ENCODE measurements around the gene ADH5. TPM values are rescaled to one million over a fixed set of nuclear protein-coding genes. Genes with fewer than 3 reads are reported as not detected.

ADH5 gene
- total RNA-seq, 4 donors from 2014 or later, result 55.1 to 94.3 (median 68.5) TPM

DNA sequence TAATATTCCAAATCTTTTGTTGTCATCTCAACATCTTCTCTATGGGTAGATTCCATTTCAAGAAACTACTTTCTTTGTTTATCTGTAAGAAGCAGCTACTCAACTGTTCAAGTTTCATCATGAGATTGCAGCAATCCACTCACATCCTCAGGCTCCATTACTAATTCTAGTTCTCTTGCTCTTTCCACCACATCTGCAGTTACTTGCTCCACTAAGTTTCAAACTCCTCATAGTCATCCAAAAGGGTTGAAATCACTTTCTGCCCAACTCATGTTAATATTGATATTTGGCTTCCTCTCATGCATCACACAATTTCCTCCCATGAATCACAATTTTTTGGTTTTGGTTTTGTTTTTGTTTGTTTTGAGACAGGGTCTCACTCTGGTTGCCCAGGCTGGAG is 35.7 kb downstream of the ADH5 start:
- TF ChIP-seq POLR2A (IDR thresholded peaks at IDR 0.05), result no peak
- TF ChIP-seq, protein P1, sequence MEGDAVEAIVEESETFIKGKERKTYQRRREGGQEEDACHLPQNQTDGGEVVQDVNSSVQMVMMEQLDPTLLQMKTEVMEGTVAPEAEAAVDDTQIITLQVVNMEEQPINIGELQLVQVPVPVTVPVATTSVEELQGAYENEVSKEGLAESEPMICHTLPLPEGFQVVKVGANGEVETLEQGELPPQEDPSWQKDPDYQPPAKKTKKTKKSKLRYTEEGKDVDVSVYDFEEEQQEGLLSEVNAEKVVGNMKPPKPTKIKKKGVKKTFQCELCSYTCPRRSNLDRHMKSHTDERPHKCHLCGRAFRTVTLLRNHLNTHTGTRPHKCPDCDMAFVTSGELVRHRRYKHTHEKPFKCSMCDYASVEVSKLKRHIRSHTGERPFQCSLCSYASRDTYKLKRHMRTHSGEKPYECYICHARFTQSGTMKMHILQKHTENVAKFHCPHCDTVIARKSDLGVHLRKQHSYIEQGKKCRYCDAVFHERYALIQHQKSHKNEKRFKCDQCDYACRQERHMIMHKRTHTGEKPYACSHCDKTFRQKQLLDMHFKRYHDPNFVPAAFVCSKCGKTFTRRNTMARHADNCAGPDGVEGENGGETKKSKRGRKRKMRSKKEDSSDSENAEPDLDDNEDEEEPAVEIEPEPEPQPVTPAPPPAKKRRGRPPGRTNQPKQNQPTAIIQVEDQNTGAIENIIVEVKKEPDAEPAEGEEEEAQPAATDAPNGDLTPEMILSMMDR (IDR thresholded peaks at IDR 0.05), result no peak
- no peak overlapping the region for H3K4me3 ChIP-seq (ENCODE audit: low read depth, poor library complexity, severe bottlenecking)
- no peak for DNase-seq (ENCODE audit: low spot score in 2 of 2)

DNA sequence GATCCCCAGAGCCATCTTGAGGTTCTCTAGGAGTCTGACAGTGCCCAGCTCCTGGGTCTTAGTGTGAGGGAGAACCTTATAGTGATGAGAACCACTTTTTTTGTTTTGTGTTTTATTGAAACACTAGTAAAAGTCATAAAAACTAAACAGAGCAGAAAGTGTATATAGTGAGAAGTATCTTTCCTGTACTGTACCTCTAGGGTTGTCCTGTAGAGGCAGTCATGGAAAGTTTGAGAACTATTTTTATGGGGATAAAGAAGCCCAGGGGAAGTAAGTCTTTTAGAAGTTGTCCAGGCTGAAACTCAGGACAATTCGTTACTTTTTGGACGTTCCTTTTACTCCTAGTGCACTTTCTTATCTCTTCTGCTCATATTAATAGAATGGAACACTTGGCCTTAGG is 40.9 kb downstream of the ADH5 start:
- TF ChIP-seq, protein P1 (IDR thresholded peaks at IDR 0.05), result no peak
- no peak for TF ChIP-seq POLR2A (IDR thresholded peaks at IDR 0.05)
- 91 to 98% methylated on average over 2 of the region's 2 CpGs for WGBS, 2 donors
- intact Hi-C loops (cut with DNase I; ENCODE audit: low total_unique reads), result no loop called here
- DNase-seq (ENCODE audit: low spot score in 2 of 2), result no peak
- H3K4me3 ChIP-seq (ENCODE audit: low read depth, poor library complexity, severe bottlenecking), result no peak overlapping the region

More for the DNA sequence above, 35.7 kb downstream of the ADH5 start:
- intact Hi-C loops (cut with DNase I; ENCODE audit: low total_unique reads), result loop anchor here (10.0 kb wide), 1 partner anchor 588 kb away; no protein-coding TSS in a partner anchor

DNA sequence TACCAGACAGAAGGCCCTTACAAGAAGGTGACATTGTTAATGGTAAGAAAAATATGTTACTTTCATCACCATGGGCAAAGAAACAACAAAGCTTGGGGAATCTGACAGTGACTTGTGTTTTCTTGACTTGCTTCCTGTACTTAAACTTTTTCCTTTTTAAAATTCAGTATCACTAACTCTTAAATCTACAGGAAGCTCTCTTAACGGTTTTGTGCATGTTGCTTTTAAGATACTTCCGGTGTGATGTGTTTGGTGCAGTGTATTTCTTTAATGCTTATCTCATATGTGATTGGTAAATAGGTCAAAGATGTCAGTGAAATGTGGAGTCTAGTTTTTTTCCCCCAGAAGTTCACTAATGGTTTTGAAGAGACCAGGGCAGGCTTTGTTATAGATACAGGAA is 45.2 kb downstream of the ADH5 start:
- WGBS, 2 donors, result 60 to 79% methylated on average over 2 of the region's 2 CpGs
- H3K4me3 ChIP-seq (ENCODE audit: low read depth, poor library complexity, severe bottlenecking), result no peak overlapping the region
- no peak for DNase-seq (ENCODE audit: low spot score in 2 of 2)
- intact Hi-C loops (cut with DNase I; ENCODE audit: low total_unique reads), result no loop called here
- no peak for TF ChIP-seq POLR2A (IDR thresholded peaks at IDR 0.05)
- TF ChIP-seq, protein P1 (IDR thresholded peaks at IDR 0.05), result no peak

DNA sequence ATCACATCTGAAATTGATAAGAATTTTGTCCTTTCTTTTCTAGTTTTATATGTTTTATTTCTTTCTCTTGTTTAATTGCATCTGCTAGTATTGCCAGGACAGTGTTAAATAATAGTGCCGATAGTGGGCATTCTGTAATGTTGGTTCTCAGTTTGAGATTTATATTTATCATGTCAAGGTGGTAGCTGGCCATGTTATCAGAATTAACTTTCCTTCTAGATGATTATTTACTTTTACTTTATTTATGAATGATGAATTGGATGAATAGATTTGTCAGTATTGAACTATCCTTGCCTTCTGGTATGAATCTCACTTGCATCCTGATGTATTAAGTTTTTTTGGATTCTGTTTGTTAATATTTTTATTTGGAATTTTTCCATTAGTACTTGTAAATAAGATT is 50.4 kb downstream of the ADH5 start:
- WGBS, 2 donors, result 96 to 97% methylated on average over 1 of the region's 1 CpG
- H3K4me3 ChIP-seq (ENCODE audit: low read depth, poor library complexity, severe bottlenecking), result no peak overlapping the region
- intact Hi-C loops (cut with DNase I; ENCODE audit: low total_unique reads), result no loop called here
- TF ChIP-seq, protein P1 (IDR thresholded peaks at IDR 0.05), result no peak
- DNase-seq (ENCODE audit: low spot score in 2 of 2), result no peak

DNA sequence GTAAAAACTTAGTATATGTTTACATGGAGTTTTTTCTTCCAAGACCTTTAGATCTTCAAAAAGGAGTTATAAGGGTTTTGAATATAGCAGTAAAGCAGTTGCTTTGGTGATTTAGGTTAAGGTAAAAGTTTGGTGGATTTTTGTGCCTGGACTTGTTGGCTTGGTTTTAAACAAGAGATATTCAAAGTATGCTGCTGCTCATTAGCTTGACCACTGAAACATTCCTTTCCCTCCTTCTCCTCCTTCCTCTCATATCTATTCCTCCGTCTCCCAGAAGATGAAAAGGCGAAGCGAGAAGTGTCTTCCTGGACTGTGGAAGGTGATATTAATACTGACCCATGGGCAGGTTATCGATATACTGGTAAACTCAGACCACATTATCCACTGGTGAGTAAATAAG is 54.6 kb downstream of the ADH5 start:
- H3K4me3 ChIP-seq (ENCODE audit: low read depth, poor library complexity, severe bottlenecking), result no peak overlapping the region
- WGBS, 2 donors, result 95 to 97% methylated on average over 4 of the region's 4 CpGs
- TF ChIP-seq POLR2A (IDR thresholded peaks at IDR 0.05), result no peak
- TF ChIP-seq, protein P1 (IDR thresholded peaks at IDR 0.05), result no peak
- DNase-seq (ENCODE audit: low spot score in 2 of 2), result no peak
- intact Hi-C loops (cut with DNase I; ENCODE audit: low total_unique reads), result no loop called here

DNA sequence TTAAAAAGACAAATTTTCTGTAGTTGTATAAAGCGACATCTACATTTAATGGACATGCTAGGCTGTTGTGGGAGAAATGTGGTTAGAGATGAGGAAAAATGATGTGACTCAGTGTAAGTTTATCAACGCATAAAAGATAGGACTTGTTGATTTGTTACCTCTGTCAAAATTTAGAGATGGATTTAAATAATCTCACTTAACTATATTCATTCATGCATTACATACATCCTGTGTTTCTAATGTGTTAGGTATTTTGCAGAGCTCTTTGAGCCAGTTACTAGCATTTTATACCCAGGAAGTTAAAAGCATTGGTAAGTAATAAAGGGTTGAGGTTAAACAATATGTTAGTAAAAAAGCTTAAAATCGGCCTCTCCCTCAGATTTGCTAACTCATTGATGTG is 58.7 kb downstream of the ADH5 start:
- H3K4me3 ChIP-seq (ENCODE audit: low read depth, poor library complexity, severe bottlenecking), result no peak overlapping the region
- TF ChIP-seq, protein P1 (IDR thresholded peaks at IDR 0.05), result no peak
- TF ChIP-seq POLR2A (IDR thresholded peaks at IDR 0.05), result no peak
- no peak for DNase-seq (ENCODE audit: low spot score in 2 of 2)
- intact Hi-C loops (cut with DNase I; ENCODE audit: low total_unique reads), result no loop called here
- 83 to 85% methylated on average over 3 of the region's 3 CpGs for WGBS, 2 donors
